SK-N-SH (cell line): Measurements from ENCODE around the gene CFAP100. TPM values are rescaled to one million over a fixed set of nuclear protein-coding genes. Genes with fewer than 3 reads are reported as not detected.
A peak's percentile ranks its signal among the peaks of the same experiment; 100 is the strongest.

Experiments used
- CTCF ChIA-PET: fragments of 300-600, 350-600 bp; formaldehyde crosslinking; extraction: SDS; loops from one replicate; lab custom pipeline; 2021; lab: Yijun Ruan, JAX
- POLR2A ChIA-PET: fragments of 350-600 bp; sonication (Branson Sonifier 250); formaldehyde crosslinking; extraction: SDS; loops from one replicate; lab custom pipeline; 2020; ENCODE audit warnings: antibody characterized with exemption, inconsistent platforms; lab: Yijun Ruan, JAX
- DNase-seq: peaks from one replicate; pipeline ENCODE4 v3.0.0; 2012
- H2AFZ ChIP-seq: fragments of 200-600 bp; sonication (generic); 2 replicates; pipeline ENCODE4 v1.8.1; 2016; ENCODE audit warnings: antibody characterized with exemption, mild to moderate bottlenecking, low read depth
- H3F3A ChIP-seq: fragments of 200-600 bp; sonication (generic); replicated peaks from 2 replicates; pipeline ENCODE3; 2016; ENCODE audit warnings: antibody characterized with exemption, mild to moderate bottlenecking; ENCODE audit not compliant: insufficient read depth
- H3K27ac ChIP-seq, 2 experiments: fragments of 200-500 bp in 1 of 2; fragments of 200-600 bp in 1 of 2; sonication (Bioruptor generic) in 1 of 2; sonication (generic), shearing (Covaris generic) in 1 of 2; 2 replicates each; pipeline versions ENCODE4 v1.5.1 to v1.6.1; 2014 to 2016; ENCODE audit warnings: low read depth in 2 of 2, inconsistent platforms in 1 of 2, low read length in 1 of 2, mild to moderate bottlenecking in 1 of 2, mixed read lengths in 1 of 2
- H3K27me3 ChIP-seq: fragments of 200-600 bp; sonication (generic), shearing (Covaris generic); 2 replicates; pipeline ENCODE4 v1.6.1; 2016; ENCODE audit warnings: mixed run types; ENCODE audit not compliant: insufficient read depth
- H3K36me3 ChIP-seq, 2 experiments: fragments of 200-500 bp in 1 of 2; fragments of 200-600 bp in 1 of 2; sonication (Bioruptor generic) in 1 of 2; sonication (generic) in 1 of 2; replicated peaks in 1 of 2; 2 replicates each; pipeline versions ENCODE3 to v1.5.1; 2014 to 2016; ENCODE audit warnings: low read length in 1 of 2, mild to moderate bottlenecking in 1 of 2; ENCODE audit not compliant: insufficient read depth in 2 of 2, control insufficient read depth in 1 of 2
- H3K4me1 ChIP-seq, 2 experiments: fragments of 200-500 bp in 1 of 2; fragments of 200-600 bp in 1 of 2; sonication (Bioruptor generic) in 1 of 2; sonication (generic), shearing (Covaris generic) in 1 of 2; 2 replicates each; pipeline versions ENCODE4 v1.5.1 to v1.6.1; 2014 to 2016; ENCODE audit warnings: low read depth in 1 of 2, low read length in 1 of 2, mixed run types in 1 of 2; ENCODE audit not compliant: insufficient read depth in 2 of 2, control insufficient read depth in 1 of 2
- H3K4me2 ChIP-seq: fragments of 200-600 bp; sonication (generic), shearing (Covaris generic); 2 replicates; pipeline ENCODE4 v1.6.1; 2017; ENCODE audit warnings: mixed run types
- H3K4me3 ChIP-seq, 2 experiments: fragments of 200-500 bp in 1 of 2; fragments of 200-600 bp in 1 of 2; sonication (Bioruptor generic) in 1 of 2; sonication (generic), shearing (Covaris generic) in 1 of 2; 2 replicates each; pipeline versions ENCODE4 v1.5.1 to v1.8.1; 2014 to 2016; ENCODE audit warnings: low read depth in 2 of 2, inconsistent platforms in 1 of 2, low read length in 1 of 2, mild to moderate bottlenecking in 1 of 2, mixed read lengths in 1 of 2, moderate library complexity in 1 of 2
- H3K79me2 ChIP-seq: fragments of 200-600 bp; sonication (generic); 2 replicates; pipeline ENCODE4 v1.8.1; 2017; ENCODE audit warnings: mild to moderate bottlenecking; ENCODE audit not compliant: insufficient read depth
- H3K9ac ChIP-seq: fragments of 200-600 bp; sonication (generic); 2 replicates; pipeline ENCODE4 v1.6.1; 2017; ENCODE audit warnings: mixed run types
- H3K9me2 ChIP-seq: fragments of 200-600 bp; sonication (generic); 2 replicates; pipeline ENCODE4 v1.6.1; 2017; ENCODE audit warnings: mixed run types
- H3K9me3 ChIP-seq: fragments of 200-600 bp; sonication (generic); 2 replicates; pipeline ENCODE4 v1.6.1; 2017; ENCODE audit warnings: mixed run types, mild to moderate bottlenecking, moderate library complexity
- H4K20me1 ChIP-seq: fragments of 200-600 bp; sonication (generic); 2 replicates; pipeline ENCODE4 v1.6.1; 2017; ENCODE audit warnings: mild to moderate bottlenecking, mixed run types; ENCODE audit not compliant: insufficient read depth
- FOSL2 ChIP-seq: IDR thresholded peaks from 2 replicates; pipeline ENCODE4 v1.4.0; 2012; ENCODE audit warnings: low read depth, mild to moderate bottlenecking, moderate library complexity, borderline replicate concordance
- FOXM1 ChIP-seq: IDR thresholded peaks from 2 replicates; pipeline ENCODE4 v1.4.0; 2012; ENCODE audit warnings: low read depth, mild to moderate bottlenecking
- GATA2 ChIP-seq: sonication (generic); formaldehyde crosslinking; IDR thresholded peaks from 2 replicates; pipeline ENCODE4 v1.5.0; 2020; ENCODE audit warnings: mild to moderate bottlenecking, missing genetic modification reagents
- IRF3 ChIP-seq: fragments of 150-350 bp; IDR thresholded peaks from 2 replicates; pipeline ENCODE4 v1.6.1; 2016; ENCODE audit warnings: mild to moderate bottlenecking, low read depth, low read length
- JUND ChIP-seq: IDR thresholded peaks from 2 replicates; pipeline ENCODE4 v1.4.0; 2012
- MXI1 ChIP-seq: IDR thresholded peaks from 2 replicates; pipeline ENCODE4 v1.6.1; 2012; ENCODE audit warnings: mild to moderate bottlenecking, low read depth, low read length, improper control_type of control experiment
- NFIC ChIP-seq: IDR thresholded peaks from 2 replicates; pipeline ENCODE4 v1.4.0; 2012; ENCODE audit warnings: borderline replicate concordance
- NRF1 ChIP-seq: IDR thresholded peaks from 2 replicates; pipeline ENCODE4 v1.6.1; 2012; ENCODE audit warnings: low read depth, mild to moderate bottlenecking, low read length
- POLR2AphosphoS5 ChIP-seq: IDR thresholded peaks from 2 replicates; pipeline ENCODE4 v1.6.1; 2012; ENCODE audit warnings: low read depth, low read length
- RCOR1 ChIP-seq: fragments of 150-350 bp; IDR thresholded peaks from 2 replicates; pipeline ENCODE4 v1.6.1; 2017; ENCODE audit warnings: antibody characterized with exemption, low read length
- RFX5 ChIP-seq: IDR thresholded peaks from 2 replicates; pipeline ENCODE4 v1.6.1; 2012; ENCODE audit warnings: mild to moderate bottlenecking, improper control_type of control experiment, low read length
- SMC3 ChIP-seq: IDR thresholded peaks from 2 replicates; pipeline ENCODE4 v1.6.1; 2012; ENCODE audit warnings: low read depth, low read length, improper control_type of control experiment
- TCF12 ChIP-seq: IDR thresholded peaks from 2 replicates; pipeline ENCODE4 v1.4.0; 2012
- TEAD4 ChIP-seq: IDR thresholded peaks from 2 replicates; pipeline ENCODE4 v1.4.0; 2012; ENCODE audit warnings: mild to moderate bottlenecking, borderline replicate concordance; ENCODE audit not compliant: insufficient read depth
- YY1 ChIP-seq: IDR thresholded peaks from 2 replicates; pipeline ENCODE4 v1.4.0; 2012; ENCODE audit warnings: low read depth, mild to moderate bottlenecking
- WGBS: methylation state at CpG from one replicate; pipeline ENCODE4 v1.1.6; 2017; ENCODE audit warnings: low lambda C conversion rate; 5-methylcytosine and 5-hydroxymethylcytosine counted together
- polyA plus RNA-seq, 3 experiments: library from polyadenylated mRNA; depleted of rRNA; stranded (reverse); fragments of >200 nt; gene quantifications; 2 replicates each; pipeline ENCODE4 v1.2.3, GENCODE V29; 2012
- TF ChIP-seq, protein P1 (sequence below): IDR thresholded peaks from 2 replicates; pipeline ENCODE4 v1.4.0; 2012; ENCODE audit warnings: low read depth, borderline replicate concordance
- TF ChIP-seq, protein P2 (sequence below): IDR thresholded peaks from 2 replicates; pipeline ENCODE4 v1.4.0; 2012; ENCODE audit warnings: low read depth, borderline replicate concordance

CFAP100 gene
- polyA plus RNA-seq, 1 of the 3 experiments (the other 2 are of a cell fraction): not detected

GRCh38 chr3:126412841-126413692 lies 18.4 kb downstream of the CFAP100 start:
- no peak overlapping the region for H2AFZ ChIP-seq
- H3F3A ChIP-seq: no peaks in the 10 kb centered on the region
- 71% methylated on average over 5 of the region's 6 CpGs for WGBS
- no peaks in the 10 kb centered on the region for H3K79me2 ChIP-seq
- peaks cover 0 to 1% of the 10 kb centered on the region in 2 experiments; a peak in 1 of 4 replicates for H3K4me1 ChIP-seq
- no peak for TF ChIP-seq TCF12
- no peak for TF ChIP-seq SMC3
- no peak for TF ChIP-seq GATA2 (CRISPR knock-in tag)
- no peak for TF ChIP-seq NRF1
- TF ChIP-seq TEAD4: no peak
- no peak for TF ChIP-seq FOXM1
- TF ChIP-seq POLR2AphosphoS5: no peak
- no peak for TF ChIP-seq NFIC
- TF ChIP-seq IRF3: no peak
- TF ChIP-seq, protein P1, sequence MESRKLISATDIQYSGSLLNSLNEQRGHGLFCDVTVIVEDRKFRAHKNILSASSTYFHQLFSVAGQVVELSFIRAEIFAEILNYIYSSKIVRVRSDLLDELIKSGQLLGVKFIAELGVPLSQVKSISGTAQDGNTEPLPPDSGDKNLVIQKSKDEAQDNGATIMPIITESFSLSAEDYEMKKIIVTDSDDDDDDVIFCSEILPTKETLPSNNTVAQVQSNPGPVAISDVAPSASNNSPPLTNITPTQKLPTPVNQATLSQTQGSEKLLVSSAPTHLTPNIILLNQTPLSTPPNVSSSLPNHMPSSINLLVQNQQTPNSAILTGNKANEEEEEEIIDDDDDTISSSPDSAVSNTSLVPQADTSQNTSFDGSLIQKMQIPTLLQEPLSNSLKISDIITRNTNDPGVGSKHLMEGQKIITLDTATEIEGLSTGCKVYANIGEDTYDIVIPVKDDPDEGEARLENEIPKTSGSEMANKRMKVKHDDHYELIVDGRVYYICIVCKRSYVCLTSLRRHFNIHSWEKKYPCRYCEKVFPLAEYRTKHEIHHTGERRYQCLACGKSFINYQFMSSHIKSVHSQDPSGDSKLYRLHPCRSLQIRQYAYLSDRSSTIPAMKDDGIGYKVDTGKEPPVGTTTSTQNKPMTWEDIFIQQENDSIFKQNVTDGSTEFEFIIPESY: no peak
- TF ChIP-seq MXI1: no peak
- no peak for TF ChIP-seq FOSL2
- TF ChIP-seq, protein P2, sequence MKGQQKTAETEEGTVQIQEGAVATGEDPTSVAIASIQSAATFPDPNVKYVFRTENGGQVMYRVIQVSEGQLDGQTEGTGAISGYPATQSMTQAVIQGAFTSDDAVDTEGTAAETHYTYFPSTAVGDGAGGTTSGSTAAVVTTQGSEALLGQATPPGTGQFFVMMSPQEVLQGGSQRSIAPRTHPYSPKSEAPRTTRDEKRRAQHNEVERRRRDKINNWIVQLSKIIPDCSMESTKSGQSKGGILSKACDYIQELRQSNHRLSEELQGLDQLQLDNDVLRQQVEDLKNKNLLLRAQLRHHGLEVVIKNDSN: no peak
- TF ChIP-seq YY1: no peak
- TF ChIP-seq JUND: no peak
- TF ChIP-seq RCOR1: no peak
- no peak for TF ChIP-seq RFX5
- TF ChIP-seq, all 33 proteins: peak for 0
- Histone ChIP-seq H4K20me1 (no peaks in the 10 kb centered on the region), H3K9me2 (no peaks in the 10 kb centered on the region), H3K4me3 (no peak overlapping the region), H3K4me2 (no peak overlapping the region), H3K9me3 (no peaks in the 10 kb centered on the region), H3K27me3 (peaks cover 2% of the 10 kb centered on the region; the same call in 1 of the 2 replicates), H3K9ac (no peak overlapping the region), H3K27ac (no peak overlapping the region), H3K36me3 (no peaks in the 10 kb centered on the region)
- ChIA-PET POLR2A (no interaction called here), CTCF (interaction anchor here (1.3 kb wide), 1 partner anchor 17 kb away, joined by 3 read pairs; no protein-coding TSS in a partner anchor)
- peak; percentile 3 for DNase-seq
